SK-N-SH (cell line): ENCODE data around the gene PFN1. TPM values are rescaled to one million over a fixed set of nuclear protein-coding genes. Genes with fewer than 3 reads are reported as not detected.

ENCODE experiments used
- CTCF ChIA-PET: fragments of 300-600, 350-600 bp; formaldehyde crosslinking; extraction: SDS; loops from one replicate; lab custom pipeline; 2021; lab: Yijun Ruan, JAX
- POLR2A ChIA-PET: fragments of 350-600 bp; sonication (Branson Sonifier 250); formaldehyde crosslinking; extraction: SDS; loops from one replicate; lab custom pipeline; 2020; ENCODE audit warnings: antibody characterized with exemption, inconsistent platforms; lab: Yijun Ruan, JAX
- DNase-seq: peaks from one replicate; pipeline ENCODE4 v3.0.0; 2012
- H2AFZ ChIP-seq: fragments of 200-600 bp; sonication (generic); 2 replicates; pipeline ENCODE4 v1.8.1; 2016; ENCODE audit warnings: antibody characterized with exemption, mild to moderate bottlenecking, low read depth
- H3F3A ChIP-seq: fragments of 200-600 bp; sonication (generic); replicated peaks from 2 replicates; pipeline ENCODE3; 2016; ENCODE audit warnings: antibody characterized with exemption, mild to moderate bottlenecking; ENCODE audit not compliant: insufficient read depth
- H3K27ac ChIP-seq, 2 experiments: fragments of 200-500 bp in 1 of 2; fragments of 200-600 bp in 1 of 2; sonication (Bioruptor generic) in 1 of 2; sonication (generic), shearing (Covaris generic) in 1 of 2; 2 replicates each; pipeline versions ENCODE4 v1.5.1 to v1.6.1; 2014 to 2016; ENCODE audit warnings: low read depth in 2 of 2, inconsistent platforms in 1 of 2, low read length in 1 of 2, mild to moderate bottlenecking in 1 of 2, mixed read lengths in 1 of 2
- H3K27me3 ChIP-seq: fragments of 200-600 bp; sonication (generic), shearing (Covaris generic); 2 replicates; pipeline ENCODE4 v1.6.1; 2016; ENCODE audit warnings: mixed run types; ENCODE audit not compliant: insufficient read depth
- H3K36me3 ChIP-seq, 2 experiments: fragments of 200-500 bp in 1 of 2; fragments of 200-600 bp in 1 of 2; sonication (Bioruptor generic) in 1 of 2; sonication (generic) in 1 of 2; replicated peaks in 1 of 2; 2 replicates each; pipeline versions ENCODE3 to v1.5.1; 2014 to 2016; ENCODE audit warnings: low read length in 1 of 2, mild to moderate bottlenecking in 1 of 2; ENCODE audit not compliant: insufficient read depth in 2 of 2, control insufficient read depth in 1 of 2
- H3K4me1 ChIP-seq, 2 experiments: fragments of 200-500 bp in 1 of 2; fragments of 200-600 bp in 1 of 2; sonication (Bioruptor generic) in 1 of 2; sonication (generic), shearing (Covaris generic) in 1 of 2; 2 replicates each; pipeline versions ENCODE4 v1.5.1 to v1.6.1; 2014 to 2016; ENCODE audit warnings: low read depth in 1 of 2, low read length in 1 of 2, mixed run types in 1 of 2; ENCODE audit not compliant: insufficient read depth in 2 of 2, control insufficient read depth in 1 of 2
- H3K4me2 ChIP-seq: fragments of 200-600 bp; sonication (generic), shearing (Covaris generic); 2 replicates; pipeline ENCODE4 v1.6.1; 2017; ENCODE audit warnings: mixed run types
- H3K4me3 ChIP-seq, 2 experiments: fragments of 200-500 bp in 1 of 2; fragments of 200-600 bp in 1 of 2; sonication (Bioruptor generic) in 1 of 2; sonication (generic), shearing (Covaris generic) in 1 of 2; 2 replicates each; pipeline versions ENCODE4 v1.5.1 to v1.8.1; 2014 to 2016; ENCODE audit warnings: low read depth in 2 of 2, inconsistent platforms in 1 of 2, low read length in 1 of 2, mild to moderate bottlenecking in 1 of 2, mixed read lengths in 1 of 2, moderate library complexity in 1 of 2
- H3K79me2 ChIP-seq: fragments of 200-600 bp; sonication (generic); 2 replicates; pipeline ENCODE4 v1.8.1; 2017; ENCODE audit warnings: mild to moderate bottlenecking; ENCODE audit not compliant: insufficient read depth
- H3K9ac ChIP-seq: fragments of 200-600 bp; sonication (generic); 2 replicates; pipeline ENCODE4 v1.6.1; 2017; ENCODE audit warnings: mixed run types
- H3K9me2 ChIP-seq: fragments of 200-600 bp; sonication (generic); 2 replicates; pipeline ENCODE4 v1.6.1; 2017; ENCODE audit warnings: mixed run types
- H3K9me3 ChIP-seq: fragments of 200-600 bp; sonication (generic); 2 replicates; pipeline ENCODE4 v1.6.1; 2017; ENCODE audit warnings: mixed run types, mild to moderate bottlenecking, moderate library complexity
- H4K20me1 ChIP-seq: fragments of 200-600 bp; sonication (generic); 2 replicates; pipeline ENCODE4 v1.6.1; 2017; ENCODE audit warnings: mild to moderate bottlenecking, mixed run types; ENCODE audit not compliant: insufficient read depth
- ELF1 ChIP-seq: IDR thresholded peaks from 2 replicates; pipeline ENCODE4 v1.4.0; 2012
- FOSL2 ChIP-seq: IDR thresholded peaks from 2 replicates; pipeline ENCODE4 v1.4.0; 2012; ENCODE audit warnings: low read depth, mild to moderate bottlenecking, moderate library complexity, borderline replicate concordance
- FOXJ3 ChIP-seq: sonication (generic); formaldehyde crosslinking; IDR thresholded peaks from 2 replicates; pipeline ENCODE4 v1.5.1; 2020; ENCODE audit warnings: mild to moderate bottlenecking, missing genetic modification reagents
- GABPA ChIP-seq: IDR thresholded peaks from 2 replicates; pipeline ENCODE4 v1.4.0; 2012; ENCODE audit warnings: low read depth, mild to moderate bottlenecking
- IRF3 ChIP-seq: fragments of 150-350 bp; IDR thresholded peaks from 2 replicates; pipeline ENCODE4 v1.6.1; 2016; ENCODE audit warnings: mild to moderate bottlenecking, low read depth, low read length
- MAX ChIP-seq: IDR thresholded peaks from 2 replicates; pipeline ENCODE4 v1.4.0; 2012; ENCODE audit warnings: low read depth
- MEF2A ChIP-seq: IDR thresholded peaks from 2 replicates; pipeline ENCODE4 v1.4.0; 2012; ENCODE audit warnings: low read depth, borderline replicate concordance
- NRF1 ChIP-seq: IDR thresholded peaks from 2 replicates; pipeline ENCODE4 v1.6.1; 2012; ENCODE audit warnings: low read depth, mild to moderate bottlenecking, low read length
- POLR2AphosphoS5 ChIP-seq: IDR thresholded peaks from 2 replicates; pipeline ENCODE4 v1.6.1; 2012; ENCODE audit warnings: low read depth, low read length
- SIN3A ChIP-seq: IDR thresholded peaks from 2 replicates; pipeline ENCODE4 v1.6.1; 2012; ENCODE audit warnings: low read depth, mild to moderate bottlenecking, low read length, moderate library complexity, borderline replicate concordance
- TAF1 ChIP-seq: IDR thresholded peaks from 2 replicates; pipeline ENCODE4 v1.6.1; 2012; ENCODE audit warnings: low read depth, mild to moderate bottlenecking, low read length, moderate library complexity, borderline replicate concordance
- TCF12 ChIP-seq: IDR thresholded peaks from 2 replicates; pipeline ENCODE4 v1.4.0; 2012
- ZBTB33 ChIP-seq: IDR thresholded peaks from 2 replicates; pipeline ENCODE4 v1.4.0; 2012; ENCODE audit warnings: low read depth, borderline replicate concordance
- WGBS: methylation state at CpG from one replicate; pipeline ENCODE4 v1.1.6; 2017; ENCODE audit warnings: low lambda C conversion rate; 5-methylcytosine and 5-hydroxymethylcytosine counted together
- polyA plus RNA-seq, 3 experiments: library from polyadenylated mRNA; depleted of rRNA; stranded (reverse); fragments of >200 nt; gene quantifications; 2 replicates each; pipeline ENCODE4 v1.2.3, GENCODE V29; 2012

PFN1 gene
- polyA plus RNA-seq, 1 of the 3 experiments (the other 2 are of a cell fraction): 2,484 TPM

- no peaks in the 10 kb centered on the region for H3K36me3 ChIP-seq
- no peak overlapping the region for H3K4me3 ChIP-seq
- WGBS: 90% methylated on average over 8 of the region's 14 CpGs
- H3K27ac ChIP-seq: peak overlapping the region in 1 of 2 experiments; percentile 45; a peak in 3 of 4 replicates
- 0 out of 2 replicates have a peak, but pooled peaks have one; percentile 23 for TF ChIP-seq MAX
- TF ChIP-seq TCF12: peak; percentile 30; the same call in 1 of the 2 replicates
- 0 out of 2 replicates have a peak, but pooled peaks have one; percentile 3 for TF ChIP-seq FOSL2
- TF ChIP-seq POLR2AphosphoS5: no peak
- TF ChIP-seq ZBTB33: no peak
- 0 out of 2 replicates have a peak, but pooled peaks have one; percentile 30 for TF ChIP-seq SIN3A
- no peak for TF ChIP-seq GABPA
- H3K9ac ChIP-seq: 0 out of 2 replicates have a peak overlapping the region, but pooled peaks have one; percentile 28
- H2AFZ ChIP-seq: peak overlapping the region; percentile 11; the same call in 1 of the 2 replicates
- H3K9me3 ChIP-seq: no peaks in the 10 kb centered on the region
- no peaks in the 10 kb centered on the region for H3K9me2 ChIP-seq
- CTCF ChIA-PET: interaction anchor here (0.9 to 1.4 kb wide), 4 partner anchors 14 to 109 kb away, joined by 3 to 7 read pairs (median 4); partner anchors contain the start of genes CAMTA2 and SPAG7
- POLR2A ChIA-PET: interaction anchor here (4.6 to 6.7 kb wide), 2 partner anchors 13 to 14 kb away, joined by 16 to 56 read pairs; partner anchors contain the start of genes RNF167, SLC25A11 and SPAG7
- H3F3A ChIP-seq: peaks cover 34% of the 10 kb centered on the region
- H3K4me1 ChIP-seq: peaks cover 20 to 30% of the 10 kb centered on the region in 2 experiments; a peak in 3 of 4 replicates
- H3K4me2 ChIP-seq: peak overlapping the region; percentile 47
- no peak for DNase-seq
- H3K27me3 ChIP-seq: no peaks in the 10 kb centered on the region
- H3K79me2 ChIP-seq: peaks cover 25% of the 10 kb centered on the region
- no peaks in the 10 kb centered on the region; the same call in 1 of the 2 replicates for H4K20me1 ChIP-seq
These were observed 5.2 kb upstream of the PFN1 start for GRCh38 chr17:4953451-4953961.

- ChIA-PET CTCF (interaction anchor here (0.7 to 2.7 kb wide), 7 partner anchors 13 to 83 kb away, joined by 3 to 13 read pairs (median 6); partner anchors contain the start of genes SLC52A1 and SPAG7), POLR2A (interaction anchor here (0.5 to 6.7 kb wide), 4 partner anchors 8 to 16 kb away, joined by 3 to 56 read pairs (median 10); partner anchors contain the start of genes RNF167, SLC25A11 and SPAG7)
- peaks cover 5 to 13% of the 10 kb centered on the region in 2 experiments for H3K36me3 ChIP-seq
- H3K79me2 ChIP-seq: peaks cover 45% of the 10 kb centered on the region
- H3K4me2 ChIP-seq: peak overlapping the region; percentile 98
- H3K27me3 ChIP-seq: no peaks in the 10 kb centered on the region
- H3K9ac ChIP-seq: peak overlapping the region; percentile 83; the same call in 1 of the 2 replicates
- H3F3A ChIP-seq: peaks cover 37% of the 10 kb centered on the region
- WGBS: 65% methylated on average over 3 of the region's 3 CpGs
- no peak for DNase-seq
- peak overlapping the region; percentile 59 to 60; a peak in 3 of 4 replicates for H3K4me3 ChIP-seq
- TF ChIP-seq MEF2A (no peak), TAF1 (no peak), POLR2AphosphoS5 (no peak), ZBTB33 (no peak), FOXJ3 (CRISPR knock-in tag) (no peak), IRF3 (no peak), NRF1 (no peak), ELF1 (no peak), TCF12 (no peak)
- H3K4me1 ChIP-seq: peaks cover 25 to 30% of the 10 kb centered on the region in 2 experiments; a peak in 3 of 4 replicates
- H4K20me1 ChIP-seq: peaks cover 11% of the 10 kb centered on the region
- no peaks in the 10 kb centered on the region for H3K9me3 ChIP-seq
- H2AFZ ChIP-seq: peak overlapping the region; percentile 57; the same call in 1 of the 2 replicates
- H3K9me2 ChIP-seq: no peaks in the 10 kb centered on the region
- H3K27ac ChIP-seq: peak overlapping the region; percentile 97 to 100; a peak in 3 of 4 replicates
These were observed 3.2 kb upstream of the PFN1 start for GRCh38 chr17:4951486-4951885.
